GM19240 (cell line): Measurements from ENCODE around the gene RBPMS2.

Experiments
- DNase-seq: peaks from one replicate; pipeline ENCODE4 v3.0.0; 2011; ENCODE audit warnings: low spot score; ENCODE audit not compliant: insufficient read length

RBPMS2 gene

DNA sequence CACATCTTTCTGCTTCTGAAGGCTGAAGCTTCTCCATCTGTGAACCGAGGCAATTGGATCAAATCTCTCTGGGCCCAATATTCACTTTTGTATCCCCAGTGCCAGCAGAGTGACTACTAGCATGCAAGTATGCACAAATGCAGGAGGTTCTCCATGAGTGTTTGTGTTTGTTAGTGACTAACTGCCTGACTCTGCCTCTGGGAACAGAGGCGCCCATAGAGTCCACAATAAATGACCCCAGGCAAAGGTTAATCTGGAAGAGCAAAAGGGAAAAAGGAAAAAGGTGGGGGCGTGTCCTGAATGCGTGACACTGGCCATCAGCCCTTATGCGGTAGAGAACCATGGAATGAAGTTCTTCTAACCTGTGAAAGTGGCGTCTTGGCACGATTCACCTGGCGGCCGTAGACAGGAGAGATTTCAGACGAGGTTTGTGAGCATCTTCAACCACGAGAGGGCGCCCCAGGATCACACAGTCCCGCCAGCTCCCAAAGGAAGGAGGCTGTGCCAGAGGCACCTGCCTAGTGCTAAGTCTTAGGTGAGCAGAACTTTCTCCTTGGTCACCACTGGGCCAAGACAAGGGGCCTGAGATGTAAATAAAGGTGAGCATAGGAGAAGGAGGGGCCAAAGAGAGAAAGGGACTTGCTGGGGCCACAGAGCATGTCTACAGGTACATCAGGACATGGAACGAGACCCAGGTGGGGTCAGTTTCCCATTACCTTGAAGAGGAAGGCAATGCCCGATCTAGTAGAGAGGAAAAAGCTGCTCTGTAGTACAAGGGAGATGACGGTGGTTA lies 44.2 kb downstream of the RBPMS2 start:
- DNase-seq = peak; percentile 73

DNA sequence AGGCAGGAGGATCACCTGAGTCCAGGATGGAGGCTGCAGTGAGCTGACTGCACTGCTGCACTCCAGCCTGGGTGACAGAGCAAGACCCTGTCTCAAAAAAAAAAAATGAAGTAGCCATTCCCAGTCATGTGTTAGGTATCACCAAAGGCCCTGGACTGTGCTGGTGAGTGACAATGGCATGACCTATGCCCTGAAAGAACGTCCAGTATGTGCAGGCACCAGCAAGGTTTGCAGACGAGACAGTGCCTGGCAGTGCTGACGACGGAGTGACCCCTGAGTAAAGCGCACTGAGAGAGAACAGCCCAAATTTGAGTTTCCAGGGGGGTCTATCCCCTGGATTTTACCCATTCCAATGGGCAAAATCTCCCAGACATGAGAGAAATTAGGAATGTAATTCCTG lies 45.2 kb downstream of the RBPMS2 start:
- DNase-seq = no peak

DNA sequence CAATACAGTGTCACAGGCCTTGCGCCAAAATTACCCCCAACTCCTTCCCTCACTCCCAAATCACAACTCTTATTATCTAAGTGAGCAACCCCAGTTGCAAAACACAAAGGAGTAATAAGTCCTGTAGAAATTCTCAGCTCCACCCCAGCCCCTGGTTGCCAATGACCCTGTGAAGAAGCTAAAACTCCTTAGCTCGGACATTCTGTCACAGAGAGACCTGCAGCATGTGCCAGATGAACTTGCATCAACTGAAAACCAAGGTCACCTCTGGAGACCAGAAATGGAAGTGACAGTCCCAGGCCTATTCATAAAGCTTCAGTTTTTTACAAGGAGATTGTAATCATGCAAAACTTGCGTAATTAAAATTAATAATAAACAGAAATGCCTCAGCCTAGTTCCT lies 55.2 kb downstream of the RBPMS2 start:
- no peak for DNase-seq

DNA sequence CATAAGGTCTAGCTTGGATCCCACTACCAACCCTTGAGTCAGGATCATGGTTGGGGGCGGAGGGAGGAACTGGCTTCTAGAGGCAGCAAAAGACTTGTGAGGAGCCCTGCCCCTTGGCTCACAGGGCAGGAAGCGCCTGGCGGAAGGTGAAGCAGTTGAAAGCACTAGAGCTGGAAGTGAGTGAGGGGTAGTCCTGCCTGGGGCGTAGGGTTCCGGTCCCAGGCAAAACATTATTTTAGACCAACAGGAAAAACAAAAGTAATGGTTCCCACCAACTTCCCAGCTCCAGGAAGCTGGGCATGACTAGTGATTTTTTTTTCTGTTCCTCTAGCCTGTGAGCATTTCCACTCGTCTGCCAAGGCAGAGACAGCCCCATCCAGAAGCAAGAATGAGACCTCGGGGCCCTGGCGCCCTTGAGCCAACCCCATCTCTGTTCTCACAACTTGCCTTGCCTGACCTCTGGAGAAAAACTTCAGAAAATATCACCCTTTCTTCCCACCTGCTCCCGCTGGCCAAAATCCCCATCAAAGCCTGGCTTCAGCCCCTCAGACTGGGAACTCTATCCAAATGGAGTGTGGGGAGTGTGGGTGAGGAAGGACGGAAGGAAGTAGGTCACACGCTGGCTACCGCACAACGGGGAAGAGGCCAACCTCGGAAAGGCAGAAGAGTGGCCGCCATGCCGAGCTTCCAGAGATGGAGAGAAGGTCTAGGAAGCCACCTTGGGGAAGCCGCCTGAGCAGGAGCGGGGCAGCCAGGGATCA lies 57.5 kb downstream of the RBPMS2 start:
- no peak for DNase-seq

DNA sequence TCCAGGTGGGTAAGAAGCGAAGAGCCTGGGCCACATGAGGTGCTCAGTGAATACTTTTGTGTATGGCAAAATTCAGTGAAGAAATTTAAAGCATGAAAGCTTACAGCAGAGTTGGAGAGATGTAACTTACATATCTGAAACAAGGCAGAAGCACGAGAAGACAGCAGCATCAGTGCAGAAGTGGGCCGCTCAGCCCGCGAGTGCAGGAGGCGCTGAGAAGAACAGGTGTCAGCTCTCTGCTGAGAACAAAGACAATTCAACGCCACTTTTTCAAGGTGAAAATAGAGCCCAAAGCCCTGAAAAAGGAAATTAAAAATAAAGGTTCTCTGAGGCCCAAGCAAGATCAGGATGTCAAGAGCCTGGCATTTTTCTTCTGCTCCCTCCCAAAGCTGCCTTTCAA lies 58.3 kb downstream of the RBPMS2 start:
- DNase-seq = no peak

DNA sequence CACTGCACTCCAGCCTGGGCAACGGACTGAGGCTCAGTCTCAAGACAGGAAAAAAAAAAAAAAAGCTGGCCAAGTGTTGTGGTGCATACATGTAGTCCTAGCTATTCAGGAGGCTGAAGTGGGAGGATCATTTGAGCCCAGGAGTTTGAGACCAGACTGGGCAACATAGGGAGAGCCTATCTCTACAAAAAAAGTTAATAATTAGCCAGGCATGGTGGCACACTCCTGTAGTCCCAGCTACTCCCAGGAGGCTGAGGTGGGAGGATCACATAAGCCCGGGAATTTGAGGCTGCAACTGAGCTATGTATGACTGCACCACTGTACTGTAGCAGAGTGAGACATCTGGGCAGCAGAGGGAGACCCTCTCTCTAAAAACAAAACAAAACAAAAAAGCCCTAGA lies 58.9 kb downstream of the RBPMS2 start:
- DNase-seq = no peak

DNA sequence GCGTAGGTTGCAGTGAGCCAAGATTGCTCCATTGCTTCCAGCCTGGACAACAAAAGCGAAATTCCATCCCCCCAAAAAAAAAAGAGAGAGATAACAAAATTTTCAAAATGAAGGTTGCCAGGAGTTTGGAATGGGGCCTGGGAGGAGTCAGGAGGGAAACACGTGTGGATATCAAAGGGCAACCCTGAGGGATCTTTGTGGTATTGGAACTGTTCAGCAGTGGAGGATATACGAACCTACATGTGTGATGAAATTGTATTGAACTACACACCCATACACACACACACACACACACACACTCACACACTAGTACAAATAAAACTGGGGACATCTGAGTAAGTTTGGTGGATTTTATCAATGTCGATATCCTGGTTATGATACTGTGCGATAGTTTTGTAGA lies 61.8 kb downstream of the RBPMS2 start:
- DNase-seq = no peak

DNA sequence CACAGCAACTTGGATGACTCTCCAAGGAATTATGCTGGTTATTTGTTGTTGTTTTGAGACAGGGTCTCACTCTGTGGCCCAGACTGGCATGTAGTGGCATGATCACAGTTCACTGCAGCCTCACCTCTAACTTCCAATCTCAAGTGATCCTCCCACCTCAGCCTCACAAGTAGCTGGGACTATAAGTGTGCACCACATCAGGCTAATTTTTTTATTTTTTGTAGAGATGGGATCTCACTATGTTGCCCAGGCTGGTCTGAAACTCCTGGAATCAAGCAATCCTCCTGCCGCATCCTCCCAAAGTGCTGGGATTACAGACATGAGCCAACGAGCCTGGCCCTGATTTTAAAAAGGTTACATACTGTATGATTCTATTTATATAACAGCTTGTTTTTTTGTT lies 63.0 kb downstream of the RBPMS2 start:
- DNase-seq = no peak

DNA sequence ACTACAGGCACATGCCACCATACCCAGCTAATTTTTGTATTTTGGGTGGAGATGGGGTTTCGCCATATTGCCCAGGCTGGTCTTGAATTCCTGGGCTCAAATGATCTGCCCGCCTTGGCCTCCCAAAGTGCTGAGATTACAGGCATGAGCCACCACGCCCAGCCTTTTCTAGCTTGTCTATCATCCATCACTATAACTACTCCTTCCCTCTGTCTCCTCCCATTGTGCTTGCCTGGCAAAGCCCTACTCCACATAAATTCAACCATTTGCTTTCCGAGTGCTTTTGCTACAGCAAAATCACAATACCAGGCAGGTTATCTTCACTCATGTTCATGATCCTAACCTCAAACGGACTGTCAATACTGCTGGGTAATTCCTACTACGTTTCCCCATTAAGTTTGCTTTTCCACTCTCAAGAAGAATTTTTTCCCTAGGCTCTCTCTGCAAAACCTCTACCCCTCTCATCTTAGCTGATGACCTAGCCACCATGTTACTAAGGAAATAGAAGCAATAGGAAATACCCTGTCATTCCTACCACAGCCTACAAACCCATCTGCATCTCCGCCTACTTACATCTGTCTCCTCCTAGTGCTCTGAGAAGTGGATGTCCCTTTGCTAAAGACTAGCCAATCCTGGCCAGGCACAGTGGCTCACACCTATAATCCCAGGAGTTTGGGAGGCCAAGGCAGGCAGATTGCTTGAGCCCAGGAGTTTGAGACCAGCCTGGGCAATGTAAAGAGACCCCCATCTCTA lies 64.5 kb downstream of the RBPMS2 start:
- DNase-seq = no peak

DNA sequence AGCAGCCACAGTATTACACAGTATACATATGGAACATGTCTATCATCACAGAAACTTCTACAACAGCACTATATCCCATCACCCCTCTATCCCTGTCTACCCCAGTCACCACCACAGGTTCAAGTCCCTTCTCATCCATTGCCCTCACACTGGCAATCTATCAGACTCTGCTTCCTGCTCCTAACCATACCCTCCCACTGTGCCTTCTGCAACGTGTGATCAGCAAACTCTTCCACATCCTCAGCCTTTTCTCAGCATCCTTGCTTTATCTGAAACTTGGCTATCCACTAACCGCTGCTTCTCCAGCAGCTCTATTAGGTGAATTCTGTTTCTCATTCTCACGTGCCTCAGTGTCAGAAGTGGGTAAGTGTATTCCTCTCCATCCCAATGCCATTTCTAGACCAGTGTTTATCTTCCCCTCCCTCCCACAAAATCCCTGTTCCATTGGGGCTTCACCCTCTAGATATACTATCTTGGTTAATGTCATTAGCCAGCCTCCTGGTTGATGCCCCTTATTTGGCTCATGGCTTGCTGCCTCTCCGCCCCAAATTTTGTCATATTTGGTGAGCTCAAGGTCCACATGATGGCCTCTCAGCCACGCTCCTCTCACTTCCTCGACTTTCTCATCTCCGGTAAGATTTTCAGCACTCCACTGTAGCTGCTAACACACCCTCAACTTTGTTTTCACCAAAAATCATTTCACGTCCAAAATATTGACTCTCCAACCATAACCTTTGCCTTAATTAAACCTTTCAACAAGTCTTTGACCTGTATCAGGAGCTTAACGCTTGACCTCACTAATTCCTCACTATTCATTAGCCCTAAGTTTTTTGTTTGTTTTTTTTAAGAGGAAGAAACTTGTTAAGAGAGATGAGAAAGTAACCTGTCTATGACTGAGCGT lies 69.1 kb downstream of the RBPMS2 start:
- no peak for DNase-seq

DNA sequence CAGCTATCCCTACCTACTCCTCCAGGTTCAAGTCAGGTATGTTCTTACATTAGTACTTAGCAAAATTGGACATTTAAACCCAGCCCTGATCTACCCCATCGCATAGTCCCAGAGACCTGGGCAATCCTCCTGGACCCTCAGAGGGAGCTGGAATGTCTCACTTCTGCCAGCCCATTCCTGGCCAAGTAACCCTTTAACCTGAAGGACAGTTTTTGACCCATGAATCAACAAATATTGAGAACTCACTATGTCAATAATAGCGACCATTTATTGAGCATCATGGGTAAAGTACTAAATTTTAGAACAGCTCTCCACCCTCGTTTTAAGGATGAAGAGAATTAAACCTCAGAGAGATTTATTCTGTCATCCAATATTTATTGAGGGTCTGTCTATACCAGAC lies 70.4 kb downstream of the RBPMS2 start:
- DNase-seq = no peak

DNA sequence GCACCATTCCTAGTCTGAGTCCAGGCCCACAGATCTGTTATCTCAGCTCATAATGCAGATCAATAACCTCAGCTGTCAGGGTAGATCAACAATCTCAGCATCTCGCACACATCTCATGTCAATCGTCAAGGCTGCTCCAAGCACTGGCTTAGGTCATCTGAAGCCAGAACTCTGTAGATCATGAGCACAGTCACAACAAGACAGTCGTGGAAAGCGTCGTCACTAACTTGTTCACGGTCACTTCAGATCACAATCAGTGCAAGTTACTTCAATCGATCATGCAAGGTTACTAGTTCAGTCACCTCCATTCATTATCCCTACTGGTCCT lies 71.8 kb downstream of the RBPMS2 start:
- DNase-seq = no peak

DNA sequence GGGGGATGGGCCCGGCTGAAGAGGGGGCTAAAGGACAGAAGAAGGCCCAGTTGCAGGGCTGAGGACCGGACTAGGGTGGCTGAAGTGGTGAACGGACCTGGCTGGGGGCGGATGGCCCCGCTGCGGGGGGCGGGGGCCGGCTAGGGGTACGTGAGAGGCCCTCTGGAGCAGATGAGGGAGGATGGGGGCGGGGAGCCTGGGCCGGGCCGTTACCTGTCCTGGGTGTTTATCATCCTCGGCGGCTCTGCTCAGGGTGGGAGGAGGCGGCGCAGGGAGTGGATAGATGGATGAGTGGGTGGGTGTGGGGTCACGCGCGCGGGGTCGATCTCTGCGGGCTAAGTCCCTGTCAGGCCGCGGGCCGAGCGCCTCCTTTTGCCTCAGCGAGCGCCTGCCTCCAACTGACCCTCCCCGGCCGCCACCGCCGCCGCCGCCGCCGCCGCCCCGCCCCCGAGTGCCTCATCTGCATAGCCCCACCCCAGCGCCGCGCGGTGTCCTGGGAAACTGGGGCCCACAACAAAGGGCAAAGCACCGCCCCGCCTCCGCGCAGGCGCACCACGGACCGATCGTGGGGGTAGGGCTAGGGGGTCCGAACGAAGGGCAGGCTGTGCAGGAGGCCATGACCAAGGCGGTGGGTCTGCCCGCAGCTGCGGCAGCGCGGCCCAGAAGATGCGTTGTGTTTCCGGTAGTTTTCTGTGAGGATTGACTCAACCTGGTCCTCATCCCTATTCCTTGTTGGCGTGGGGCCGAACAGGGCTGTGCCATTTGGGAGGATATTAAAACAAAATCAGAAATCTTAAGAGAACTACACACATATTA lies 72.4 kb downstream of the RBPMS2 start:
- peak; percentile 82 for DNase-seq

DNA sequence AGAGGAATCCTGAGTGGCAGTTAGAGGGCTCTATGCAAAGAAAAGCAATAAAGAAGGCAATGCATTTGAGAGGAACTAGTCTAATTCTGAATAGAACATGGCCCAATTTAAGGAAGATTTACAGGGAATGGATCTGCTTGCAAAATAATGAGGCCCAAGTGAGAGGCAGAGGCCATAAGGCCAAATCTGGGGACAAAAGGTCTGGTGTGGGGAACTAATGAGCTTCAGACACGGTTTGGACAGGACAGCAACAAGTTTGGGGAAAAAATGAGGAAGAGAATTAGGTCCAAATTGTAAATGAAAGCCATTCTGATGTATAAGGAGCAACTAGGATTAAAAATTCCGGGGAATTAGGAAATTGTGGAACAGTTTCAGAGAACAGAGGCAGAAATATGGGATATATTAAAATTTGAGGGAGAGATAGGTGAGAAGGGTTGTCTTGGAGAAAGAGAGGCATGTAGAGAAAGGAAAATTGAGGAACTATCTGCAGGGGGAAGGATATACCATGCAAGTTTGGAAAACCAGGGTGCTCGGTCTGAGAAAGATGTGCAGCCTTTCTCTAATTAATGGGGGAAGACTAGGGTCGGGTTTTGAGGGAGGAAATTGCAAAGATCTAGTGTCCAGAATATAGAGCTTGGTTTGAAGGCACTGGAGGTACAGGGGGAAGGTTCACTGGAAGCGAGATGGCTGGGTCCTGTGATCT lies 73.8 kb downstream of the RBPMS2 start:
- no peak for DNase-seq

DNA sequence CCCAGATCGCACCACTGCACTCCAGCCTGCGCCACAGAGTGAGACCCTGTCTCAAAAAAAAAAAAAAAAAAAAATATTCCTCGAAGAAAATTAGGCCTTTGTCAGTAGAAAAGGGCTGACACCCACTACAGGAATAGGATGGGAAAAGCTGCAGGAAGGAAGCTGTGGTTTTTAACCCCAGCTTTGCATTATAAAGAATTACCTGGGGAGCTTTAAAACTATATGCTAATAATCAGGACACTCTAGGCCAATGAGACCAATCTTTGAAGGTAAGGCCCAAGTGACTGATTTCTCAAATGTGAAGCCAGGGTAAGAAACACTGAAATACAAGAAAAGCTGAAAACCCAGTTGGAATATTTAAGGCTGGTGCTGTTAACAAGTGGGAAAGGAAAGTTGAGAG lies 74.3 kb downstream of the RBPMS2 start:
- DNase-seq = no peak

DNA sequence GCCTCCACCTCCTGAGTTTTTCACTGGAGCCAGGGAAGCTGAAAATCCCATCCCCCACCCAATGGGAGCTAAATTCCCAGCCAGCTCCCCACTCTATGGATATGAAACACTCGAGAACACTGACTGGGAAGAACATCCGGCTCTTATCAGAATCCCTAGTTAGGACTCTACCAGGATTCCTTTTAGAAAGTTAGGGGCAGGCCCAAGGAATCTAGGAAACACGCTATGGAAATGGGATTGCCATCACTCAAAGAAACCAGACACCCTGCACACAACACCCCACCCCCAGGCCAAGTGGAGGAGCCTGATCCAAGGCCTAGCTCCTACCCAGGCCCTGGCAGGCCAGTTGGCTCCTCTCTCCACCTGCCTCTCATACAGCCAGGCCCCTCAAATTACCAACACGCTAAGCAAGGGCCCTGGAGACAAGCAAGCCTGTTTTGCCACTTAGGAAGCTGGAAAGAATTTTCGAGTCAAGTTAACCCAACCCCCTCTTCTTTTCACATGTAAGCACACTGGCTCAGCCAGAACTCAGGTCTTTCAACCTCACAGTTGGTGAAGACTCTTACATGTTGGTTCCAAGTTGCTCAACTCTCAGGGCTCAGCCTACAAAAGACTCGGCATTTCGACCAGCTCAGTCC lies 75.5 kb downstream of the RBPMS2 start:
- no peak for DNase-seq

DNA sequence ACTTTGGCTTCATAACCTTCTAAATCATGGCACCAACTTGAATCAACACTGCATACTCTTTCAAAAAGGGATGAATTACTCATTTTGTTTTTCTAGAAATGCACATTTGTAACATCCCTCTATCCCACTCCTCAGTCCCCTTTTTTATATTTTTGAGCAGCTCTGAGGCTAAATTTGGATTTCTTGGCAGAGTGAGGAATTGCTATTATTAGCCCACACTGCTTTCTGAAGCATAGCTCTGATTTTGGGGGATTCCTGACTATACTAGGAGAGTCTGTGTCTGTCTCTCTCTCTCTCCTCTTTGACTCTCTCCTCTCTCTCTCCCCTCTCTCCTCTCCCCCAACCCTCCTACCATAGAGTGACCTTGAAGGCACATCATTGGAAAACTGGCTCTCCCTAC lies 76.6 kb downstream of the RBPMS2 start:
- DNase-seq = no peak

DNA sequence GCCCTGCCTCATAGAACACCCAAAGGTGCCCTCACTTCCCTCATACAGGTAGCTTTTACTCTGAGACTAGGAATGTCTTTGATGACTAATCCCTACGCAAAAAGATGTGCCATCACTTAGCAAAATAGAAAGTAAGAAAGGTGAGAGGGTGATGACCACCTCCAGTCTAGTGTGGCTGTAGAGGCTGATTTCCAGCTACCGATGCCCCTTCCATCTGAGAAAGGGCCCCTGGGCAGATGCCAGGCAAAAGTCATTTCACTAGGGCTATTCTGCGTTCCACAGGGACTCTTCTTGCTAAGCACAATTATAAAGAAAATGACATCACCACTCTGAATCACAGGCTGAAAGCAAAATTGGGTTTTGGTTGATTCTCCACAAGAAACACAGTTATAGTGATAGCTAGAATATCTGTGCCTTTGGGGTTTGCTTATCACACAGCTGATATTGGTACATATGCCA lies 77.4 kb downstream of the RBPMS2 start:
- no peak for DNase-seq

DNA sequence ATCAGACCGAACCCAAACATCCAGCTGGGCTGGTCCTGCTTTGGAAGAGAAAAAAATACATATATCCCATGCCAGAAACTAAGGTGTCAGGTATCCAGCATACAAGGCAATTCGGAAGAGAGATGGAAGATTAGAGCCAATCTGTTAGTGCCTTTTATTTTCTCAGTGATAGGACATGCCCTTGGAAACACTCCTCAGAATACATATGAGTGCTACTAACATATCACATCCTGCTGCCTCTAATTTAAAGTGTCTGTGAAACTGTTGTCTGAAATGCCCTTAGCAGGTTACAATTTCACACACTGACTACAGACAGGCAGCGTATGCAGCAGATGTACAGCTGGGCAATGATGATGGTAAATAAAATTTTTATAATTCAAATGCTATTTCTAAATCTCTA lies 78.9 kb downstream of the RBPMS2 start:
- DNase-seq = no peak
